GM19452 (cell line): ENCODE results near the gene RUVBL2.

Experiments
- ATAC-seq: cut with Tn5 transposase; IDR thresholded peaks from one replicate; pipeline ENCODE4 v1.9.1; 2021; ENCODE audit not compliant: unreplicated experiment

RUVBL2 gene

DNA sequence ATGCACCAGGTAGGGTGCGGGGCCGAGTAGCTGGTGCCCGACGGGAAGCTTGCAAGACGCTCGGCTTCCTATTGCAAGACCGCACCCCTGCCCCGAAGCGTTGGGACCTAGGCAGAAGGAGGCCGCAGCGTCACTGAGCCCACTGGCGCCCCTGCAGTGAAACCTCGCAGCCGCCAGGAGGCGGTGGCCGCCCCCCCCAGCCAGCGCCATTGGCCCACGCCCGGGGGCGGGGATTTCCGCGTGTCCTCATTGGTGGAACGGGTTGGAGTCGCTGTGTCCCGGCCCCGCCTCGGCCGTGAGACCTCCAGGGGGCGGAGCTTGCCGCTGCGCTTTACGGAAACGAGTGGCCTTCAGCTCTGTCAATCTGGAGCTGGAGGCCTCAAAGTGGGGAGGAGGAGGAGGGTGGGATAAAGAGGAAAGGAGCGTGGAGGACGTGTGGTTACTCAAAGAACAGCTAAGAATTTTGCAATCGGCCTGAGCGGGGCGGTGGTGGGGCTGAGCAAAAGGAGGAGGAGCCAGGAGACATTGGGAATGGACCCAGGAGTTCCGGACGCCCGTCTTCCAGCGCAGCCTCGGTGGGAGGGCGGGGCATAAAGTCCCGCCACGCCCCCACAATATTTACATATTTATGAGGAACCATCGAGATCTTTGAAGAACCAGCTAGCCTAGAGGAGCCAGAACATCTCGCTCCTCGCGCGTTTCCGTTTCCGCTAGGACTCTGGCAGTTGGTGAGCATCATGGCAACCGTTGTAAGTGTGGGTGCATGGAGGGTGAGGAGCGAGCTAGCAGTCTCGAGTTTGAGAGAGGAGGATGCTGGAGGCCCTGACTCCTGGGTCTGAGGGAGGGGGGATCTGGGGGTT is at the start of gene RUVBL2, which contains the start of gene GYS1:
TSS of gene RUVBL2 (plus strand) at position 713 of the 860 bp plus-strand sequence. CDS start at position 738, 25 bp downstream.
TSS of gene GYS1 (minus strand) at position 135 of the 860 bp plus-strand sequence. CDS start 197 bp downstream, outside the sequence.
- ATAC-seq, result peak; percentile 92

DNA sequence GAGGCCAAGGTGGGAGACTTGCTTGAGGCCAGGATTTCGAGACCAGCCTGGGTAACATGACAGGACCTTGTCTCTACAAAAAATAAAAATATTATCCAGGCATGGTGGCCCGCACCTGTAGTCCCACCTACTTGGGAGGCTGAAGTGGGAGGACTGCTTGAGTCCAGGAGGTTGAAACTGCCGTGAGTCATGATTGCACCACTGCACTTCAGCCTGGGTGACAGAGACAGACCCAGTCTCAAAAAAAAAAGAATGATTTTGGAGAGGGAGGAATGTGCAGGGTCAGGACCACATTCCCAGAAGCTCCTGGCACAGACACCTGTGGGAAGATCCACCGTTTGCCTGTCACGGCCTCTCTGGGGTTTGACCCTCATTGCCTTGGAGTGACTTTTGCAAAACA is 48.3 kb upstream of the RUVBL2 start:
- no peak for ATAC-seq

GRCh38 chr19:48945817-48946216 is 47.9 kb upstream of the RUVBL2 start:
- no peak for ATAC-seq

DNA sequence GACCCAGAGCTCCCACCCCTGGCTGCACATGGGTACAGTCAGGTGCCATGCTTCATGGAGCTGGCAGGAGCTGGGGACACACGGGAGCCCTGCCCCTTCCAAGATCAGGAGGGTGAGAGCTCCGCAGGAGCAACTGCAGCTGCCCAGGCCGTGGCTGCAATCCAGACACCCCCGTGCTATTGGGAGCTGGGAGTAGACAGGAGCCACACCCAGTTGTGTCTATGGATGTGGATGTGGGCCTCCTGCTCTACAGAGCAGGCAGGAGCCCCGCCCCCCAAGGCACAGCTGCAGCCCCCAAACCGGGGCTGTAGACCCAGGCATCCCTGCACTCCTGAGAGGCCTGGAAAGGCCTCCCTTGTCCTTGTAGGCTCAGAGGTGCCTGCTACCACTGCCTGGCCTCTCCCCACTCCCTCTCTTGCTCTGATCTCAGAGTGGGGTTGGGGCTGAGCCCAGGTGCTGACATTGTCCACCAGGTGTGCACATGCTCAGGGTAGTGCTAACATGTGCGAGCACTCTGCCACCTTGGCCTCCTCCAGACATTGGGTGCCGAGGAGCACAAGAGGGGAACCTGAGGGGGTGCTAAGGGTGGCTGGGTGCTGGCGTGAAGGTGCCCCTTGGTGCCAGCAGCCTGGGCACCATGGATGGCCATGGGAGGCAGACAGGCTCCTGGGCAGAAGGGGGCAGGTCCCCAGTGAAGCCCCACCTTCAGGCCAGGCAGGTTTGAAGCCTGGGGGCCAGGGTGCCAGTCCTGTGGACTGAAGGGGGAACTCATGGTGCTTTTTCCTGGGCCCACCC is 47.0 kb upstream of the RUVBL2 start:
- ATAC-seq, result no peak

GRCh38 chr19:48947258-48947542 is 46.5 kb upstream of the RUVBL2 start:
- no peak for ATAC-seq

DNA sequence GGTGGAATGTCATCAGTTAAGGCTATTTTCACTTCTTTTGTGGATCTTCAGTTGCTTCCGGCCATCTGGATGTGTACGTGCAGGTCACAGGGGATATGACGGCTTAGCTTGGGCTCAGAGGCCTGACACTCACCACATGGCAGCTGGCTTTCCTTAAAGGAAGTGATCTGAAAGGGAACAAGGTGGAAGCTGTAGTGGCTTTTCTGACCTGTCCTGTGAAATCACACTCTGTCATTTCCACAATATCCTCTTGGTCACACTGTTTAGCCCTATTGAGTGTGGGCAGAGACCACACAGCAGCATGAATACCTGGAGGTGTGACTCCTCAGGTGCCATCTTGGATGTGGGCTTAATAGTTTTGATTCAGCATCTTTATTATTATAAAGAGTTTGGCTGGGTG is 43.5 kb upstream of the RUVBL2 start:
- no peak for ATAC-seq

DNA sequence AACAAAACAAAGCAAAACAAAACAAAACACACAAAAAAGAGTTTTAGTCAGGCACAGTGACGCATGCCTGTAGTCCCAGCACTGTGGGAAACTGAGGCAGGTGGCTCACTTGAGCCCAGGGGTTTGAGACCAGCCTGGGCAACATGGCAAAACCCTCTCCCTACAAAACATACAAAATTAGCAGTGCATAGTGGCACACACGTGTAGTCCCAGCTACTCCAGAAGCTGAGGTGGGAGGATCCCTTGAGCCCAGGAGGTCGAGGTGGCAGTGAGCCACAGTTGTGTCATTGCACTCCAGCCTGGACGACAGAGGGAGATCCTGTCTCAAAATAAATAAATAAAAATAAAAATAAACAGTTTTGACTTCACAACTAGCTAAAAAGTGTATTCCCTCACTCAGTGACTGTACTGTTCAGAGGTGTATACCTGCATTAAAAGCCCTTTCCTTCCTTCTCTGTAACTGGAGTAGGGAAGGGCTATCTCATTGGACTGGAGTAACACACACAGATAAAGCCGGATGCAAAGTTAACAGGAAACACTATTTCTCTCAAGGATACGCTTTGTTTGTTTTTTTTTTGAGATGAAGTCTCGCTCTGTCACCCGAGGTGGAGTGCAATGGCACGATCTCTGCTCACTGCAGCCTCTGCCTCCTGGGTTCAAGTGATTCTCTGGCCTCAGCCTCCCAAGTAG is 42.7 kb upstream of the RUVBL2 start:
- ATAC-seq, result no peak

DNA sequence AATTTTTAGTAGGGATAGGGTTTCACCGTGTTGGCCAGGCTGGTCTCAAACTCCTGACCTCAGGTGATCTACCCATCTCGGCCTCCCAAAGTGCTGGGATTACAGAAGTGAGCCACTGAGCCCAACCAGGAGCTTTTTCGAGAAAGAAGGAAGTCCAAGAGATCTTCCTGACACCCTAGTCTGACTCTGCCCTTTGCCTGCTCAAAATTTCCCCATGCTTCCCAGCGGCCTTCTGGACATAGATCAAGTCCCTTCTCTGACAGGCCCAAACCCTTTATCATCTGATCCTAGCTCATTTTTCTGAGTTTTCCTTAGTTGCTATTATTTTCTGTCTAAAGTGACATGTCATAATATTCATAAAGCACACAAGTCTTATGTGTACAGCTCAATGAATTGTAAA is 40.5 kb upstream of the RUVBL2 start:
- no peak for ATAC-seq

DNA sequence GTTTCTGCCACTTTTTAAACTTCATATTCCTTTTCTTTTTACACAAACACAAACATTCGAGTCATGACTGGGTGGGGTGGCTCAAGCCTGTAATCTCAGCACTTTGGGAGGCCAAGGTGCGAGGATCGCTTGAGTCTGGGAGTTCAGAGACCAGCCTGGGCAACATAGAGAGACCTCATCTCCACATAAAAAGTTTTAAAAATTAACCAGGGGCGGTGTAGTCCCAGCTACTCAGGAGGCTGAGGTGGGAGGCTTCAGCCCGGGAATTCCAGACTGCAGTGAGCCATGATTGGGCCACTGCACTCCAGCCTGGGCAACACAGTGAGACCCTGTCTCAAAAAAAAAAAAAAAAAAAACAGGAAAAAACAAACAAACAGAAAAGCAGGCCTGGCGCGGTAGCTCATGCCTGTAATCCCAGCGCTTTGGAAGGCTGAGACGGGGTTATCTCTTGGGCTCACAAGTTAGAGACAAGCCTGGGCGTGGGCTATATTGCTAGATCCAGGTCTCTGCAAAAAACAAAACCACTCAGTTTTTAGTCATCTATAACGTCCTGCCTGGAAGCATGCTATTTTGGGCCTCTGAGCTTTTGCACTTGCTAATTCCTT is 39.6 kb upstream of the RUVBL2 start:
- ATAC-seq, result no peak

GRCh38 chr19:48954595-48955307 is 38.9 kb upstream of the RUVBL2 start, which contains the start of gene BAX:
Gene BAX, plus strand, starts transcription at chr19:48954875. Its CDS starts 54 bp downstream, at chr19:48954929.
- peak; percentile 83 for ATAC-seq

DNA sequence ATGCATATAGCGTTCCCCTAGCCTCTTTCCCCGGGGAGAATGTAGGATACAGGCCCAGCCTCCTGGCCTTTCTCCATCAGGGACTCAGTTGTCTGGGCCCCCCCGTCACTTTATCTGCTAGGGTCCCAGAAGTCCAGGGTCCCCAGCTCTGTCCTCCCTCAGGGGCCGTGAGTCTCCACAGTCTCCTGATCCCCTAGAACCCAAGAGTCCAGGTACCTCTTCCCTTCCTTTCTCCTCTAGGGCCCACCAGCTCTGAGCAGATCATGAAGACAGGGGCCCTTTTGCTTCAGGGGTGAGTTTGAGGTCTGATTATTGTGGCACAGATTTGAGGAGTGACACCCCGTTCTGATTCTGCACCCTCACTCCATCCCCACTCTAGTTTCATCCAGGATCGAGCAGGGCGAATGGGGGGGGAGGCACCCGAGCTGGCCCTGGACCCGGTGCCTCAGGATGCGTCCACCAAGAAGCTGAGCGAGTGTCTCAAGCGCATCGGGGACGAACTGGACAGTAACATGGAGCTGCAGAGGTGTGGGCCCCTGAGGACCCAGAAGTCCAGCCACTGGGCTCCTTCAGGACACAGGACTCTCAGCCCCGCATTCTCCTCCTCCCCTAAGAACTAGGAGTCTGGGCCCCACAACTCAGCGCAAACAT is 38.3 kb upstream of the RUVBL2 start:
- peak; percentile 9 for ATAC-seq

GRCh38 chr19:48958006-48958405 is 35.7 kb upstream of the RUVBL2 start:
- ATAC-seq, result no peak

GRCh38 chr19:48959341-48960239 is 34.1 kb upstream of the RUVBL2 start:
- no peak for ATAC-seq

DNA sequence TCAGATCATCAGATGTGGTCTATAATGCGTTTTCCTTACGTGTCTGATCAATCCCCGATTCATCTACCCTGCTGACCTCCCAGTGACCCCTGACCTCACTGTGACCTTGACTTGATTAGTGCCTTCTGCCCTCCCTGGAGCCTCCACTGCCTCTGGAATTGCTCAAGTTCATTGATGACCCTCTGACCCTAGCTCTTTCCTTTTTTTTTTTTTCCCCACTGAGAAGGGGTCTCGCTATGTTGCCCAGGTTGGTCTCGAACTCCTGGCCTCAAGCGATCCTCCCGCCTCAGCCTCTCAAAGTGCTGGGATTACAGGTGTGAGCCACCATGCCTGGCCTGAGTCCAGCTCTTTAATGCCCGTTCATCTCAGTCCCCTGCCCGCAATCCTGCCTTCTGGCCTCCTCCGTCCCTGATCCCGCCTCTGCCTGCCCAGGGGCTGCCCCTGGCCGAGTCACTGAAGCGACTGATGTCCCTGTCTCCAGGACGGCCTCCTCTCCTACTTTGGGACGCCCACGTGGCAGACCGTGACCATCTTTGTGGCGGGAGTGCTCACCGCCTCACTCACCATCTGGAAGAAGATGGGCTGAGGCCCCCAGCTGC is 32.5 kb upstream of the RUVBL2 start:
- ATAC-seq, result no peak

GRCh38 chr19:48961673-48962028 is 32.0 kb upstream of the RUVBL2 start:
- ATAC-seq, result no peak

DNA sequence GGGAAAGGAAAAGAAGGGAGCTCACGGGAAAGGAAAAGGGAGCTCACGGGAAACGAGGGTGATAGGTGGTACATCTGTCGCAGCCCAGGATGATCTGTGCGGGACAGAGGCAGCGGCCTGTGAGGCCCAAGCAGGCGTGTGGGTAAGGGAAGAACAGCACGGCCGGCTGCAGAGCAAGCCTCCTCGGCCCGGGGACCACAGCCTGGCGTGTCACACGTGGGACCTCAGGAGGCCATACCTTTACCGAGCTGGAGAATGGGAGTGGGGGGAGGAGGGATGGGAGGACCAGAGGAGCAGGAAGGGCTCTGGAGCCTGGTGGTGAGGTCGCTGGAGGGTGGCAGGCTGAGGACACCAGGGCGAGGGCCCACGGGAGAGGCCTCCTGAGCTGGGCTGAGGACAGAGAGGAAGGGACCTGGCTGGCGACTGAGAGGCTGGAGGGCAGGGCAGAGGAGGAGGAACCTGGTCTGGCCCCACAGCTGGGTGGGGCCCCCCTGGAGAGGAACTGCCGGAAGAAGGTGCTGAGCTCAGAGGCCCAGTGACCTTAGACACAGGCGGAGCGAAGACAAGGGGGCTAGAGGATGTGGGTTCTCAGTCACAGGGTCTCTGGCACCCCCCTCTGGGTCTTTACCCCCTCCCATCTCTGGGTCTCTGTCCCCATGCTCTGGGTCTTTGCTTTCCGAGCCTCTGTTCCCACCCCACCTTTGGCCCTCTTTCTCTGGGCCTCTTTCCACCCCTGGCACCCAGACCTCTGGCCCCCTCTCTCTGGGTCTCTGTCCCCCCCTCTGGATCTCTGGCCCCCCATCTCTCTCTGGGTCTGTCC is 31.4 kb upstream of the RUVBL2 start:
- no peak for ATAC-seq

DNA sequence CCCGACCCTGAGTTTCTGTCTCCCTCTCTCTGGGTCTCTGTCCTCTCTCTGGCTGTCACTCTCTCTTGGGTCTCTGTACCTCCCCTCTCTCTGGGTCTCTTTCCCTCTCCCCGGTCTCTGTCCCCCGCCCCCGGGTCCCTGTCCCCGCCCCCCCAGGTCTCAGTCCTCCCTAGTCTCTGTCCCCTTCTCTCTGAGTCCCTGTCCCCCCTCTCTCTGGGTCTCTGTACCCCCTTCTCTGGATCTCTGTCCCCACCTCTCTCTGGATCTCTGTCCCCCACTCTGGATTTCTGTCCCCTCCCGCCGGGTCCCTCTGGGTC is 30.9 kb upstream of the RUVBL2 start:
- no peak for ATAC-seq
